Adipose tissue (tissue), 3 donors: ENCODE data around the gene PLB1. TPM values are rescaled to one million over a fixed set of nuclear protein-coding genes. Genes with fewer than 3 reads are reported as not detected.

Experiments
- H3K27ac ChIP-seq: one replicate; pipeline ENCODE4 v1.5.1; 2013; ENCODE audit warnings: low read depth, low read length
- WGBS, 3 donors: extraction: QIAGEN DNeasy Blood & Tissue Kit; methylation state at CpG; one replicate each; pipeline ENCODE4 v1.1.7; 2013; 5-methylcytosine and 5-hydroxymethylcytosine counted together
- polyA plus RNA-seq, 3 donors: library from polyadenylated mRNA; stranded (reverse); fragments of 200-250 nt; gene quantifications; one replicate each; pipeline ENCODE4 v1.2.3, GENCODE V29; 2013
- donor health status: healthy with polysubstance abuse.
- donor health status: Bipolar disorder and iron deficiency.
- donor health status: healthy.

PLB1 gene
- polyA plus RNA-seq, 3 donors, result 0.61 to 16.9 (median 3.6) TPM

DNA sequence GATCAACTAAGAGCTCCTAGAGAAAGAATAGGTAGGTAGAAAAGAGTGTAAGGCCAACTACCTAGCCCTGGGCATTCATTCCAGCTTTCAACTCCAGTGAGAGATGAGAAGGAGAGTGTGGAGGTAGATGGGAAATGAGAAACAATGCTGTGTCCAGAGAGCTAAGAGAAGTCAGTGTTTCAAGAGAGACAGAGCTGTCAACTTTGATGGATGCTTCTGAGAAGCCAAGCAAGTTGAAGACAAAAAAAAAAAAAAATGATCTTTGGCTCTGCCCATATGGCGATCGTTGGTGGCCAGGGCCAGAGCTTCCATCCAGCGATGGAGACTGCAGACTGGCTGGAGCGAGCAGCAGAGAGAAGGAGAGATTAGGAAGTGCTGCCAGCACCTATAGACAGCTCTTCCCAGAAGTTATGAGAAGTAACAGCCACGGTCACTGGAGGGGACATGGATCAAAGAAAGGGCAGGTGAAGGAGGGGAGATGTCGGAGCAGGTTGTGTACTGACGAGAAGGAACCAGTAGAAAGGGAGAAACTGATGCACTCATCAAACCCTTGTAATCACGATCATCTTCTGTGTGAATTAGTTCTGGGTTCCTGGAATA is 143.3 kb downstream of the PLB1 start:
- H3K27ac ChIP-seq, result no peak overlapping the region
- 80 to 92% (median 84%) methylated on average over 8 of the region's 8 CpGs for WGBS, 3 donors

DNA sequence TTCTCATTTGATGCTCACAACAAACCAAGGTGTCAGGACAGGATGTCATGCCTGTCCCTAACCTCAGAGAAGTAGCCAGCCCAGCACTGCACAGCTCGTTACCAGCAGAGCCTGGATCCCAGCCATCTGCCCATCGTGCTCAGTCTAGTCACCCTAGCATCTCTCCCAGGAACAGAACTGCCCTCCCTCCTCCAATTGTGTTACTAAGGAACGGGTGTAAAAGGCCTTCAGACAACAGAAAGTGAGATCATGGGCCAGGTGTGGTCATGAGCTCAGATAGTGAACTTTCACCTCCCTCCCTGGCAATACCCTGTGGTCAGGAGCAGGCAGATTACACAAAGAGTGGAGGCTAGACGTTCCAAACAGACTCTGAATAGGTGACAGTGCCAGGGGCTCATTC is 144.0 kb downstream of the PLB1 start:
- no peak overlapping the region for H3K27ac ChIP-seq
- 38 to 68% (median 57%) methylated on average over 4 of the region's 4 CpGs for WGBS, 3 donors

DNA sequence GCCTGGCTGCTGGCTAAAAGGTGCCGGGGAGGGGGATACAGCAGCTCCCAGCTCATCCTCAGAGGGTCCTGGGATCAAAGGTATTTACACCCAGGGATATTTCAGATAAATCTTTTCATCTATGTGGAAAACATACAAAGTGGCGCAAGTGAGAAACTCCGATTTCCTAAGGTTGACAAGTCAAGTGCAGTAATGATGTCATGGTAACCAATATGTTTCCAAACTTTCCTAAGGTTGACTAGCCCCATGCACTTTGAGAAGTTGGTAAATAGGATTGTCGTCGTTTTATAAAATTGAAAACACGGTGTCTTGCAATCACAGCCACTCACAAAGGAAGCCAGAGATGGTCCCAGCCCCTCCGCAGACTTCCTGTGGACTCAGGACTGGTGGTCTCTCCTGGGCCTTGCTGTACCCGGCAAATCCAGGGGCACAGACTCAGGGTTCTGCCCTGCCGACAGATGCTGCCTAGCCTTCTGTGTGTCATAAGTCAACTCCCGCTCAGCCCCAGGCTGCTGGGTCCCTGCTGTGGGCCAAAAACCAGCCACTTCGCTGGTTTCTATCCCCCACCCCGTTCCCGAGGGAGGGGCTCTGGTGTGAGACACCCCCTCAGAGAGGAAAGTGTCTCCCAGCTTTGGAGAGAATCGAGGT is 144.5 kb downstream of the PLB1 start:
- H3K27ac ChIP-seq, result no peak overlapping the region
- WGBS, 3 donors, result 81 to 86% (median 86%) methylated on average over 14 of the region's 14 CpGs

DNA sequence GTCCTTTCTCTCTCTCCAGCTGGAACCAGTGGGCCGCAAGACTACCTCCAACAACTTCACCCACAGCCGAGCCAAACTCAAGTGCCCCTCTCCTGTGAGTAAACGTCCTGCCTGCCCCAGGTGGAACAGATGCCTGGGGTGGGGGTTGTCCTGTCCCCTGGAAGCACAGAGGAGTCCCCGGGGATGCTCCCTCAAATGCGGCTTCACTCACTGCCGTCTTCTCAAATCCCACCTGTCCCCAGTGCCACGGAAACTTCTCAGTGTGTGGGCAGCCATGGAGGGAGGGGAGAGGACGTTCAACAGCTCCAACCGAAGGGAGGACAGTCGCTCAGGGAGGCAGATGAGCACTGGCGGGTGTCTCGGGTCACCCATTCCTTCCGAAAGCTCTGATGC is 145.0 kb downstream of the PLB1 start:
- no peak overlapping the region for H3K27ac ChIP-seq
- 91 to 95% (median 92%) methylated on average over 13 of the region's 13 CpGs for WGBS, 3 donors

DNA sequence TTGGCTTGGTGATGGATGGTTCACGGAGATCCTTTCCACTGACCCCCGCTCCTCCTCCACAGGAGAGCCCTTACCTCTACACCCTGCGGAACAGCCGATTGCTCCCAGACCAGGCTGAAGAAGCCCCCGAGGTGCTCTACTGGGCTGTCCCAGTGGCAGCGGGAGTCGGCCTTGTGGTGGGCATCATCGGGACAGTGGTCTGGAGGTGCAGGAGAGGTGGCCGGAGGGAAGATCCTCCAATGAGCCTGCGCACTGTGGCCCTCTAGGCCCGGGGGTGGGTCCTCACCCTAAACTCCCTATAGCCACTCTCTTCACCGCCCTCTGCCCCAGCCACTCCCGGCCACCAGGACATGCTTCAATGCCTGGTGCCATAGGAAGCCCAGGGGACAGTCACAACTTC is 146.9 kb downstream of the PLB1 start:
- 96 to 97% (median 97%) methylated on average over 13 of the region's 13 CpGs for WGBS, 3 donors
- H3K27ac ChIP-seq, result no peak overlapping the region

DNA sequence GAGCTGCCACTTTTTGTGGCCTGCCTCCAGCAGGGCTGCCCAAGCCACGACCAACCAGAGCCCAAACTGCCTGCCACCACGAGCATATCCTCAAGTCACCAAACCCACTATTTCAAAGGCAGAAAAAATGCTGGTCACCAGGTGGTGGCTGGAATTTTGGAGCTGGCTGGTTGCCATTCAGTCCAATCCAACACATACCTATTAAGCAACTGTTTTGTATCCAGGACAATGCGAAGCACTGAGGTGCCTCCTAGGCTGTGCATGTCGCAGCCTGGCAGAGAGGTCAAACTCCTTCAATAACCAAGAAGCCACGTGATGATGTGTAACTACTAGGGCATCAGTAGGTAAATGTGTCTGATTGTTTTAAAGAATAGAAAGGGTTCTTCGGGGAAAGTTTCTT is 147.5 kb downstream of the PLB1 start:
- 81 to 85% (median 81%) methylated on average over 6 of the region's 6 CpGs for WGBS, 3 donors
- no peak overlapping the region for H3K27ac ChIP-seq

DNA sequence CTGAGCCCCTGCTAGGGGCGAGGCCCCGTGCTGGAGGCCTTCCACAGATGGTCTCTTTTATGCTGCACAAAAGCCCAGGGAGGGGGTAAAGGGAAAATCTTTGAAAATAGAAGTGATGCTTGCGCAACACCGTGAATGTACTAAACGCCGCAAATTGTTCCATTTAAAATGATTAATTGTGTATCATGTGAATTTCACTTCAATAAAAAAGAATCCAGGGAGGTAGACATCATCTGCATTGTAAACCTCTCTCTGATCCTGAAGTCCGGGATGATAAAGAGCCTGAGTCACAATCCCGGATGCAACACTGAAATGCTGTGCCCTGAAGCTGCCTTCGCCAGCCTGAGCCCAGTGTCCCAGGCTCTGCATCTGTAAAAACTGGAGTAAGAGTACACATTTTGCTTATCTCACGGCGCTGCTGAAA is 148.1 kb downstream of the PLB1 start:
- no peak overlapping the region for H3K27ac ChIP-seq
- 68 to 77% (median 72%) methylated on average over 11 of the region's 11 CpGs for WGBS, 3 donors

DNA sequence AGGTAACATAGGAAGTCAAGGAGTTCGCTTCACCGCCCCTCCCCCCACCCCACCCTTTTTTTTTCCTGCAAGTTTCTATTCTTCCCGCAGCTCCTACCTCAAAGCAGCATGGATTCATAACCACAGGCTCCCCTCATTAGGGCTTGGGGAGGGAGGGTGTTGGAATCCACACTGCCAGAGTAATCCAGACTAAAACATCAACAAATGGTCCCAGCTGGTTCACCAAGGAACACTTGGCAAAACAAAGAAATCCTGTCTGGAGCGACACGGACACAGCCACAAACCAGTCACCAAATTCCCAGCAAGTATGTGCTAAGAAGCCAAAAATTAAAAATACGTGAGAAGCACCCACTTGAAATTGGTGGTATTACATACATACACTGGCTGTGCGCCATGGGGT is 148.9 kb downstream of the PLB1 start:
- 86 to 89% (median 87%) methylated on average over 7 of the region's 7 CpGs for WGBS, 3 donors

DNA sequence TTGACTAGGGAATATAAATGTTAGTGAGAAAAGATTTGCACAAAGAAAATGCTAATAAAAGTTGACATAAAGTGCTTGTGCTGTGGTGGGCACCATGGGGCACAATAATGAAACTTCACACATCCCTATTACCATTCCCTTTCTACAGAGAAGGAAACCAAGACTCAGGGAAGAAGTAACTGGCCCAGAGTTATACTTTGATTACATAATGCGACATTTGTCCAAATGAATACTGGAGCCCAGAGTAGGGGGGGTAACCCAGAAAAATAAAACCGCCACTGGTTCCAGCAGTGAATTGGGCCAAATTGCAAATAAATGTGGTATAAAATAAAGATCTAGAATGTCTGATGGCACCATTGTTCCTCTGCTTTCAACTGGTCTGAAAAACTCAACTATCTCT is 149.7 kb downstream of the PLB1 start:
- no peak overlapping the region for H3K27ac ChIP-seq
- WGBS, 3 donors, result 66 to 90% (median 78%) methylated on average over 2 of the region's 2 CpGs

More for the DNA sequence above, 148.9 kb downstream of the PLB1 start:
- no peak overlapping the region for H3K27ac ChIP-seq

DNA sequence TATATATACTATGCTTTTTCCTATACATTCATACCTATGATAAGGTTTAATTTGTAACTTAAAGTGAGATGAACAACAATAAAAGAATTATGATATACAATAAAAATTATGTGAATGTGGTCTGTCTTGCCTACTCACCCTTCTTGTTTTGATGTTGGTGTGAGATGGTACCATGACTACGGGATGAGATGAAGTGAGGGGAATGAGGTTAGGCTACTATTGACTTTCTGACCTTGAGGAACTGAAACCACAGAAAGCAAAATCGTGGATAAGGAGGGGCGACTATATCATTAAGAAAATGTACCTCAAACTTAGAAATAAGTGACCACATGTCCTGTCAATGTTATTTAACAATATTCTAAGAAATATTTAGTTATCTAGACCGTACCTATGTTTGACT is 151.8 kb downstream of the PLB1 start:
- H3K27ac ChIP-seq, result no peak overlapping the region
- 53 to 81% (median 77%) methylated on average over 4 of the region's 4 CpGs for WGBS, 3 donors

DNA sequence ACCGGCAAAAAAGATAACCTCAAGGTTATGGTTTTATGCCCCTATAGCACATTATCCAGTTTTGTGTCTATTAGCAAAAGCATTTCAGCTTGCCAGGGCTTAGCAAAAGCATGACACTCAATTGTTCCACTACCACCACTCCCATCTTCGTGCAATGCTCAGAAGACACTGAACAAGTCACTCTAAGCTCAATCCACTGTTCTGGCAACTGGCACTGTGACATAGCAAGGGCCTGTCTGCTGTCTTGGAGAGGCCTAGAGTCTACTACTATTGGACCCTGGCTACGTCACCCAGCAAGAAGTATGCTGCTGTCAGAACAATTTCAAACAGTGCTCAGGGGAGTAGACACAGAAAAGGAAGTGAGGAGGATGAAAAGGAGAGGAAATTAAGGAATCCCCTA is 152.3 kb downstream of the PLB1 start:
- no peak overlapping the region for H3K27ac ChIP-seq
- WGBS, 3 donors, result 60 to 74% (median 70%) methylated on average over 3 of the region's 3 CpGs

DNA sequence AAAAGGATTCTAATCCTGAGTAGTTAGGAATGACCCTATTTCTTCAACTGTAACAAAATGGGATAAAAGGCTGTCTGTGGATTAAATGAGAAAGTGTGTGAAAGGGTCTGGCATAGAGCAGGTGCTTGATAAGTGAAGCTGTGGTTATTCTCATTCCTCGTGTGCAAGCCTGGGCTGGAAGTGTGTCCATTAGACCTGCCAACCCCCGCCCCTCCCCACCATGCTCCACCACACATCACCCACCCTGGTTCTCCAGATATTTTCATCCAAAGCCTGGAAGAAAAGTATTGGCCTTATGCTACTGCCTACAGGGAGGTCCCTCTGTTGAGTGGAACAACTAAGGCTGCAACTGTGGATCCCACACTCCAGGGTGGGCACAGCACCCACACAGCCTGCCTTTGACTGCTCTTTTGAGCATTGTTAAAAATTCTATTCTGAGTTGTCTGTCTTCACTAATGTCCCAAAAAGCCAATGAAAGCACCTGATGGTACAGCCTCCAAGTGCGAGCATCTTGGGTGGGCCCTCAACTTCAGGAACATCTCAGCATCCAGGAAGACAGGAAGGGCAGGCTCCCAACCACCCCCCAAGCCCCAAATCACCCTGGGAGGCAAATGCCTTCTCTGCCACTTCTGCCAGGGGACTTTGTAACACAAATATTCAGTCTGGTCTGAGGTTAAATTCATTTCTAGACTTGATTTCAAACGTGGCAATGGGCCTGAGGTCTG is 153.0 kb downstream of the PLB1 start:
- H3K27ac ChIP-seq, result no peak overlapping the region
- WGBS, 3 donors, result 64 to 75% (median 67%) methylated on average over 4 of the region's 4 CpGs

DNA sequence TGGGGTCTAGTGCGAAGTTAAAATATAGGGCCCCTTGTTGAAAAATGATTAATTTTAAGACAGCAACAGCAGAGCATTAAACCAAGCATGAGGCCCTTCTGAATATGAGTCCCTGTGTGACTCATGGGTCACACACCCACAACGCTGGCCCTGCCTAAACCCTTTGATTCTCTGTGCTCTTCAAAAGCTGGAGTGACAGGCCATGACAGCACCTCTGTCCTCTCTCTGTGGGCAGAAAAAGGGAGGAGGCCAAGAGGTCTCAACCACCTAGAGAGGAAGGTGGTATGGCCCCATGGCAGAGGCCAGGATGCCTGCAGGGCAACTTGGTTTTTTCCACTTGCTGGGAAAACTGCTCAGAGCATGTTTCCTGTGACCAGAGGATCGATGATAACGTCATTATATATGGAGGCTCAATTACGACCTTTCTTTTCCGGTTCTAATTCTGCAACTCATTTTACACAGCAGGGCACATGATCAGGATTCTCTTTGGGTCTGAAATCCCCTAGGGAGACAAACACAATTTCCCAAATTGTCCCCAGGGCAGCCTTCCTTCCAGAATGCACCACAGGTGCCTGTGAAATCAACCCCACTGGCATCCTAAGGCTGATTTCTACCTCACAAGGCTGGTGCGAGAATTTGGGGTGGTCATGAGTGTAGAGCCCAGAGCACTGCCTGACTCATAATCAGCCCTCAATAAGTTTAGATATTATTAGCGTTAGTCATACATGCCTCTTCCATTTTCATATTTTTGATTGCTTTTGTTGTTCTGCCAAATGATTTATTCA is 153.8 kb downstream of the PLB1 start:
- H3K27ac ChIP-seq, result no peak overlapping the region
- 81 to 87% (median 85%) methylated on average over 8 of the region's 8 CpGs for WGBS, 3 donors

DNA sequence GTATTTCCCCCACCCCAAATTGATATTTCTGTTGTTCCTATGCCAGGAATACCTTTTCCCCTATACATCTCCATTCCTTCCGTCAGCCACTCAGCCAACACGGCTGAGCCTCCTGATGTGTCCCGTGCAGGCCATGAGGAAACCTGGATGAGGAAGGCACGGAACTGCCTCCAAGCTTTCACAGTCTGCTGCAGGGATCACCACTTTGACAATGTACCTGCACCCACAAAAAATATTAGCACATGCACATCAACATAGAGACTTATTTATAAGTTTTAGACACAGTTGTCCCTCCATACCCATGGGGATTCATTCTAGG is 154.4 kb downstream of the PLB1 start:
- H3K27ac ChIP-seq, result no peak overlapping the region
- WGBS, 3 donors, result 65 to 96% (median 74%) methylated on average over 4 of the region's 4 CpGs

DNA sequence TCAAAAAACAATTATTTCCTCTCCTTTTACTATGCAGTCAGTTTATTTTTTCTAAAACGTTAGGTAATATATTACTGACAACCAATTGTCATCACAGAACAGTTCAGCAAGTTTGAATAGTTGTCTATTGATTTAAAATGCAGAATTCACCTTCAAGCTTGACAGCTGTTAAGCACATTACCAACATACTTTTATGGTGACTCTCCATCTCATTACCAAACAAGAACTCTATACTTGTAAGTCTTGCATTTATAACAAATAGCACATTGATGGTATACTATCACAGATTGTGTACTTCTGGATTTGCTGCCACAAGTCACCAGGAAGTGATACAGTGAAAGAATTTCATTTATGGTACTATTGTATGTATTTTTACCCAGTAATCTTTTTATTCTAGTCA is 156.4 kb downstream of the PLB1 start:
- 30 to 53% (median 41%) methylated on average over 1 of the region's 1 CpG for WGBS, 3 donors
- no peak overlapping the region for H3K27ac ChIP-seq

DNA sequence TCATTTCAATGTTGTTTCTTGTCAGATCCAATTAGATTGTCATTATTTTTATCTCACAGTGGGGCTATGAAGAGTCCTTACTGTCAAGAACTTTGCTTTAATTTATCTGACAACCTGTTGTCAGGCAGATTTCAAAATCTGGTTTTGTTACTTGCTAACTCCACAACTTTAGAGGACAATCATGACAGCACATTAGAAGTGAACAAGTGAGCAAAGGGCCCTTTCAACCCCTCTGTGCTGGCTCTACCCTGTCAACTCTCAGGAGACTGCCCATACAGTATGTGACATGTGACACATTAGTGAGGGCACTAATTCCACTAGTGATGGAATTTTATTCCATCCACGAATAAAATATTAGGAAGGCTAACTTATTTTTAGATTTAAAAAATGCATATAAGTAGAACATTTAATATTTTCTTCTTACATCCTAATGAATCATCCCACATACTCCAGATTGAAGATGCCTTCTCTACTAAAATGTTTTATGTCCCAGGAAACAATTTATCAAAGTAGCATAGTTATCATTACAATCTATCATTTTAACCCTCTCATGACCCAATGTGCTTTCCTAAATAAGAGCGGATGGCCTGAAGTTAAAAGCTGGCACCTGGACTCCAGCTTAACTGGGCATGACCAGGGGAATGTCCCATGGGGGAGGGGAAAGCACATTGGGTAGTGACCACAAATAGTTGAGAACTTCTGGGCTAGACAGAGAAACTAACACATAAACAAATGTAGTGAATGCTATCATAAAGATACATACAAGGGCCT is 158.2 kb downstream of the PLB1 start:
- 78 to 88% (median 84%) methylated on average over 2 of the region's 2 CpGs for WGBS, 3 donors
- H3K27ac ChIP-seq, result no peak overlapping the region

DNA sequence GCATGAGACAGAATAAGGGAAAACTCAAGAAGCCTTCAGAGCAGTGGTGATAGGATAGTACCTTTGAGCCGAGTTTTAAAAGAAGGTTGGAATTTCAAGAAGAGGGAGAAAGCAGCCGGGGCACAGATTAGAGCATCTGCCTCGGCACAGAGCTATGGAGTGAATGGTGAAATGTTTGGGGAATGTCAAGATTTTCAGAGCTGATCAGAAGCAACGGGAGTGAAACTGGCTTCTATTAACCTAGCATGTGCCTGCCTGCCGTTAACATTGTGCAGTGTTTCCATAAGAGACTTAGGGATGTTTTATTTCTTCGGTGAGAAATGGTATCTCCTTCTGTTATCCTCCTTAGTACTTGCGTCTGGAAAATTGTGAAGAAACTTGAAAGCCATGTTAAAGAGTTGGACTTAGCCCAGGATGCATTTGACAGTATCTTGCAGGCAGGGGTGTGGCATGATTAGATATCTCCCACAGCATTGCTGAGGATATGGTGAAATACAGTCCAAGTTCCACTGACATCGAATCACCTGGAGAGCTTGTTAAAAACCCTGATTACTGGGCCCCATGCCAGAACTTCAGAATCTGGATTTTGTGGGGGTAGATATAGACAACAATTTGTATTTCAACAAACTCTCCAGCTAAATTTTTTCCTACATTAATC is 158.9 kb downstream of the PLB1 start:
- H3K27ac ChIP-seq, result no peak overlapping the region
- 49 to 59% (median 54%) methylated on average over 8 of the region's 8 CpGs for WGBS, 3 donors
